NCI-H82 treated with DMSO at 0.1 percent for 48 hours (cell line): ENCODE measurements around the gene H2AZ1.
A peak's percentile ranks its signal among the peaks of the same experiment; 100 is the strongest.

Experiments
- DNase-seq: peaks from one replicate; lab custom pipeline; 2025; ENCODE audit not compliant: unreplicated experiment; lab: John Stamatoyannopoulos, UW

Gene H2AZ1

GRCh38 chr4:99946356-99947189, 3.5 kb downstream of the H2AZ1 start, which contains the start of gene DNAJB14:
Gene DNAJB14, minus strand, starts transcription at chr4:99946618. Its CDS starts 47 bp downstream, at chr4:99946571.
- DNase-seq = peak; percentile 19

GRCh38 chr4:99945718-99946355, 4.2 kb downstream of the H2AZ1 start:
- no peak for DNase-seq

- DNase-seq = no peak
Measured at GRCh38 chr4:99943904-99944437, 6.1 kb downstream of the H2AZ1 start.

- DNase-seq = no peak
Measured at GRCh38 chr4:99938243-99938753, 11.8 kb downstream of the H2AZ1 start.

- DNase-seq = no peak
Measured at GRCh38 chr4:99934891-99935290, 15.2 kb downstream of the H2AZ1 start.

- DNase-seq = no peak
Measured at GRCh38 chr4:99927566-99927965, 22.5 kb downstream of the H2AZ1 start.

GRCh38 chr4:99921174-99921573, 28.9 kb downstream of the H2AZ1 start:
- DNase-seq = no peak

GRCh38 chr4:99918656-99919055, 31.4 kb downstream of the H2AZ1 start:
- no peak for DNase-seq

GRCh38 chr4:99917575-99917974, 32.5 kb downstream of the H2AZ1 start:
- no peak for DNase-seq

- no peak for DNase-seq
Measured at GRCh38 chr4:99915449-99915848, 34.6 kb downstream of the H2AZ1 start.
